A673 (cell line): ENCODE results near the gene KLF7. TPM values are rescaled to one million over a fixed set of nuclear protein-coding genes. Genes with fewer than 3 reads are reported as not detected.

Experiments
- BruUV-seq: library from RNA; stranded (reverse); fragments of 400-500 nt; replicated peaks from 2 replicates; lab custom pipeline; 2021; lab: Mats Ljungman, UMichigan
- CTCF ChIA-PET: fragments of 300-600 bp; sonication (Branson Sonifier 250); formaldehyde crosslinking; loops from one replicate; lab custom pipeline; 2022; ENCODE audit warnings: antibody characterized with exemption; lab: Charles Lee
- POLR2A ChIA-PET: fragments of 300-600 bp; sonication (Branson Sonifier 250); formaldehyde crosslinking; loops from one replicate; lab custom pipeline; 2022; ENCODE audit warnings: antibody characterized with exemption; ENCODE audit not compliant: low non-redundant PET; lab: Charles Lee
- DNase-seq: peaks from one replicate; pipeline ENCODE4 v3.0.0-alpha.2; 2015; ENCODE audit warnings: low spot score
- H3K27ac ChIP-seq: fragments of 200-600 bp; sonication (generic); 2 replicates; pipeline ENCODE4 v1.5.1; 2016; ENCODE audit warnings: mixed run types, low read depth, mild to moderate bottlenecking, mixed read lengths, antibody characterized with exemption, low read length; ENCODE audit not compliant: poor library complexity, severe bottlenecking
- H3K27me3 ChIP-seq: fragments of 200-600 bp; sonication (generic); replicated peaks from 2 replicates; pipeline ENCODE4 v1.6.1; 2017; ENCODE audit warnings: mixed run types, low read depth, mild to moderate bottlenecking, mixed read lengths, antibody characterized with exemption, low read length; ENCODE audit not compliant: insufficient read depth, poor library complexity
- H3K36me3 ChIP-seq: fragments of 200-600 bp; sonication (generic); 2 replicates; pipeline ENCODE4 v1.6.1; 2016; ENCODE audit warnings: mixed run types, mild to moderate bottlenecking, mixed read lengths, antibody characterized with exemption, low read length; ENCODE audit not compliant: insufficient read depth, poor library complexity, severe bottlenecking
- H3K4me1 ChIP-seq: fragments of 200-600 bp; sonication (generic); 2 replicates; pipeline ENCODE4 v1.6.1; 2017; ENCODE audit warnings: mixed run types, mild to moderate bottlenecking, mixed read lengths, antibody characterized with exemption, low read length; ENCODE audit not compliant: insufficient read depth, poor library complexity, severe bottlenecking
- H3K4me3 ChIP-seq: fragments of 200-600 bp; sonication (generic); 2 replicates; pipeline ENCODE4 v1.5.1; 2016; ENCODE audit warnings: low read depth, mixed run types, mild to moderate bottlenecking, mixed read lengths, low read length; ENCODE audit not compliant: poor library complexity, severe bottlenecking
- H3K9me3 ChIP-seq: fragments of 200-600 bp; sonication (generic); 2 replicates; pipeline ENCODE4 v1.6.1; 2016; ENCODE audit warnings: mixed run types, low read depth, mild to moderate bottlenecking, mixed read lengths, antibody characterized with exemption, low read length; ENCODE audit not compliant: poor library complexity, severe bottlenecking
- EZH2 ChIP-seq: fragments of 200-600 bp; sonication (generic); IDR thresholded peaks from 2 replicates; pipeline ENCODE4 v1.6.1; 2017; ENCODE audit warnings: borderline replicate concordance, low read depth, mild to moderate bottlenecking, mixed read lengths, antibody characterized with exemption, low read length; ENCODE audit not compliant: poor library complexity, severe bottlenecking
- intact Hi-C: fragments of 100-400 bp; cut with micrococcal nuclease; formaldehyde crosslinking; loops from one replicate; pipeline ENCODE4 v1.10.0; 2022; ENCODE audit not compliant: unreplicated experiment
- total RNA-seq: library from RNA; stranded (reverse); gene quantifications from 2 replicates; pipeline ENCODE4 v1.2.3, GENCODE V29; 2021
- TF ChIP-seq, protein P1 (sequence below): fragments of 300-800, 200-600 bp; sonication (generic); conservative IDR thresholded peaks from 2 replicates; pipeline ENCODE4 v1.5.1; 2017; ENCODE audit warnings: low read depth, mild to moderate bottlenecking, antibody characterized with exemption, low read length, moderate library complexity, mixed read lengths

Gene KLF7
- total RNA-seq, 1 experiment from 2014 or later = 16.4 TPM

DNA sequence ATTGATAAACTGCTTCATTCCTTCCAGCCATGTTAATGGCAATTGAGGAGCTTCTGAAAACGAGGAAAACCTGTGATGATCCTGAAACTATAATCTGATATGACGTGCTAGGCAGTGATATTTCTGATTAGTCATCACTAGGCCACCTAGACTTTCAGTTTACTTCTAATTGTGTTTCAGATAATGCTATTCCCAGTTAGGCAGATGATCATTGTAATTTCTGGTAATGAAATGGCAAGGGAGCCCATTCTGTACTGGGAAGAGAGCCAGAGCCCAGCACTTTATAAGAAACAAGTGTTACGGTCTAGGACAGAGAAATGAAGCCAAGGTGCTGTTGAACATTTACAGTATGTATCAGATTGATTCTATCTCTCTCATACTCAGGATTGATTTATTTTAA is 120.2 kb downstream of the KLF7 start:
- no peak for DNase-seq
- H3K4me3 ChIP-seq = no peak overlapping the region
- H3K27ac ChIP-seq = no peak overlapping the region
- CTCF ChIA-PET = no interaction called here
- TF ChIP-seq EZH2 = no peak
- TF ChIP-seq, protein P1, sequence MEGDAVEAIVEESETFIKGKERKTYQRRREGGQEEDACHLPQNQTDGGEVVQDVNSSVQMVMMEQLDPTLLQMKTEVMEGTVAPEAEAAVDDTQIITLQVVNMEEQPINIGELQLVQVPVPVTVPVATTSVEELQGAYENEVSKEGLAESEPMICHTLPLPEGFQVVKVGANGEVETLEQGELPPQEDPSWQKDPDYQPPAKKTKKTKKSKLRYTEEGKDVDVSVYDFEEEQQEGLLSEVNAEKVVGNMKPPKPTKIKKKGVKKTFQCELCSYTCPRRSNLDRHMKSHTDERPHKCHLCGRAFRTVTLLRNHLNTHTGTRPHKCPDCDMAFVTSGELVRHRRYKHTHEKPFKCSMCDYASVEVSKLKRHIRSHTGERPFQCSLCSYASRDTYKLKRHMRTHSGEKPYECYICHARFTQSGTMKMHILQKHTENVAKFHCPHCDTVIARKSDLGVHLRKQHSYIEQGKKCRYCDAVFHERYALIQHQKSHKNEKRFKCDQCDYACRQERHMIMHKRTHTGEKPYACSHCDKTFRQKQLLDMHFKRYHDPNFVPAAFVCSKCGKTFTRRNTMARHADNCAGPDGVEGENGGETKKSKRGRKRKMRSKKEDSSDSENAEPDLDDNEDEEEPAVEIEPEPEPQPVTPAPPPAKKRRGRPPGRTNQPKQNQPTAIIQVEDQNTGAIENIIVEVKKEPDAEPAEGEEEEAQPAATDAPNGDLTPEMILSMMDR = no peak
- no TSS peak for BruUV-seq
- H3K27me3 ChIP-seq = no peaks in the 10 kb centered on the region
- POLR2A ChIA-PET = interaction anchor here (0.7 kb wide), 1 partner anchor 217 kb away, joined by 16 read pairs; no protein-coding TSS in a partner anchor
- H3K4me1 ChIP-seq = peaks cover 17% of the 10 kb centered on the region
- no peaks in the 10 kb centered on the region for H3K36me3 ChIP-seq
- H3K9me3 ChIP-seq = no peaks in the 10 kb centered on the region
- intact Hi-C loops = loop anchor here (2.0 kb wide), 1 partner anchor 427 kb away; no protein-coding TSS in a partner anchor

DNA sequence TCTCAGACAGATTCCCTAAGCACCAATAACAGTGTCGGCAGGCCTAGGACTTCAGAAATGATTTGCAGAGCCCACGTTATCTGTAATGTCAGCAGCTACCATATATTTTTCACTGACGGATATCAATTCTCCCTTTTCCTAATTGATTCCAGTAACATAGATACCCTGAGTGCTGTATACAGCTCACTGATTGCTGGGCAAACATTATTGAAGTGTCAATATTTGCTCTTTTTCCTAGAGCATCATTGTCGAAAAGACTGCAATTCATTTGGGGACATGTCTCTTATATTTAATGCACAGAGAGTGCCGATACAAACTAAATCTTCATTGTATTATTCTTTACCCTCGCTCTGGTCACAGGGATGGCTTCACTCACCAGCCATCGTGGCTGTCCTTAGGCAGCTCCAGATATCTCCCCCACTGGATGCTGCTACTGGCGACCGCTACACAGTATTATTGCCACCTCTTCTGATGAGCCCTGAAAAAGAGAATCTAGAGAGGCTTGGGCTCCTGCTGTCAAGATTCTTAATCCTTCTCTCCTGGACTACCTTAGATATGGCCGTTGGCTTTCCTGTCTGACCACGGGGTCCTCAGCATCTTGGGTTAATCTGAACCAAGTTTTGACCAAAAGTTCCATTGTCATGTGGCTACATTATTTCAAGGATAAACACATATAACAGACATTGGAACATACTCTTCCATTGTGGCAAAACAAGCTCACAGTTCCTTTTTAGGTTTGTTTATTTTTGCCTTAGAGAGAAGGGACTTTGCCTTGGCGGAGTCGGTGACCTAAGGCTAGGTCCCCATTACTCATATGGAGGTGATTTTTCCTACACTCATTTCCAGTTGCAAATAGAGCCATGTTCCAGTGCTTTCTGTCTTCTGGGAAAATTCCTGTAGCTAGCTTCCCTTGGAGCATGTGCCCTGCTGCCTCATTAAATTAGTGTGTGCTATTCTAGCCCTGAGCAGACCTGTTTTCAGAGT is 121.1 kb downstream of the KLF7 start:
- no peak for TF ChIP-seq EZH2
- TF ChIP-seq, protein P1 = no peak
- Histone ChIP-seq H3K36me3 (no peaks in the 10 kb centered on the region), H3K4me3 (no peak overlapping the region), H3K27ac (no peak overlapping the region), H3K4me1 (peaks cover 22% of the 10 kb centered on the region), H3K9me3 (no peaks in the 10 kb centered on the region), H3K27me3 (no peaks in the 10 kb centered on the region)
- no peak for DNase-seq
- BruUV-seq = no TSS peak
- POLR2A ChIA-PET = no interaction called here
- intact Hi-C loops = loop anchor here (2.0 kb wide), 1 partner anchor 428 kb away; no protein-coding TSS in a partner anchor
- CTCF ChIA-PET = no interaction called here

DNA sequence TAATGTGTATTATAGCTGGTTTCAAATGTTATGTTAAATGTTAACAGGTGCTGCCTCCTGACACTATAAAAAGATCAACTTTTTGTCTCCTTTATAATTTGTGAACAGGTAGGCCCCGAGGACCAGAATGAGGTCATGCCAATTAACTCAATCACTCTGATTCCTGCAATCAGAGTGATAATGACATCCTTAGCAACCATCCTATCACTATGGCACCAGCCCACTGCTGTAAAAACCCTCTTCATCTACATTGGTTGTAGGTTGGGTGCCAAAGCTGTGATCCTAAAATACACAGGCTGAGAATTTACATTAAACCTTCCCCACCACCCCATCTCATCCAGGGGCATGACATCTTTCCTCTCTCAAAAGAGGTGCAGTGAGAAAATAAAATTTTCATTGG is 122.9 kb downstream of the KLF7 start:
- intact Hi-C loops = no loop called here
- no peak for DNase-seq
- TF ChIP-seq, protein P1 = no peak
- TF ChIP-seq EZH2 = no peak
- ChIA-PET CTCF (no interaction called here), POLR2A (no interaction called here)
- Histone ChIP-seq H3K27me3 (no peaks in the 10 kb centered on the region), H3K4me3 (no peak overlapping the region), H3K9me3 (no peaks in the 10 kb centered on the region), H3K4me1 (peaks cover 20% of the 10 kb centered on the region), H3K36me3 (no peaks in the 10 kb centered on the region), H3K27ac (no peak overlapping the region)
- BruUV-seq = no TSS peak
